GM10266 (cell line): ENCODE data around the gene GLRA1.

Experiments used
- DNase-seq: peaks from one replicate; pipeline ENCODE4 v3.0.0; 2012; ENCODE audit errors: extremely low spot score
- TF ChIP-seq, protein P1 (sequence below): IDR thresholded peaks from 2 replicates; pipeline ENCODE4 v1.5.1; 2012; ENCODE audit warnings: mild to moderate bottlenecking, low read depth; ENCODE audit not compliant: control insufficient read depth, insufficient read depth; ENCODE audit errors: missing control alignments

GLRA1 gene

DNA sequence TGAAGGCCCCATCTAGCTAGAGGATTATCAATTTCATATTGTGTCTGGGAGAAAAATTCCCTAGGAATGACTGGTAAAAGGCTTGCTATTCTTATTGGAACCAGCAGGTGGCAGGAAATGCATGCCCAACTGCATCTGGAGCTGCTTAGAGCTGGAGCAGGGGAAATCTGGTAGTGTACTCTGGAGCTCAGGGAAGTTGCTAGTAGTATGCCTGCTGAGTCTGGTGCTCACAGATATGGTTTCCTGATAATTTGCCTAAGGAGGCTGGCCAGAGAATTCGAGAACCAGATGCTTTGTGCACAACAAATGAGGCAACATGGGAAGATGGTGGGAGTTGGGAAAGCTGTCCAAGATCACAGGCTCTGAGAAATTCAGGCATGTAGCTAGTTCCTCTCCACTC lies 99.2 kb downstream of the GLRA1 start:
- TF ChIP-seq, protein P1, sequence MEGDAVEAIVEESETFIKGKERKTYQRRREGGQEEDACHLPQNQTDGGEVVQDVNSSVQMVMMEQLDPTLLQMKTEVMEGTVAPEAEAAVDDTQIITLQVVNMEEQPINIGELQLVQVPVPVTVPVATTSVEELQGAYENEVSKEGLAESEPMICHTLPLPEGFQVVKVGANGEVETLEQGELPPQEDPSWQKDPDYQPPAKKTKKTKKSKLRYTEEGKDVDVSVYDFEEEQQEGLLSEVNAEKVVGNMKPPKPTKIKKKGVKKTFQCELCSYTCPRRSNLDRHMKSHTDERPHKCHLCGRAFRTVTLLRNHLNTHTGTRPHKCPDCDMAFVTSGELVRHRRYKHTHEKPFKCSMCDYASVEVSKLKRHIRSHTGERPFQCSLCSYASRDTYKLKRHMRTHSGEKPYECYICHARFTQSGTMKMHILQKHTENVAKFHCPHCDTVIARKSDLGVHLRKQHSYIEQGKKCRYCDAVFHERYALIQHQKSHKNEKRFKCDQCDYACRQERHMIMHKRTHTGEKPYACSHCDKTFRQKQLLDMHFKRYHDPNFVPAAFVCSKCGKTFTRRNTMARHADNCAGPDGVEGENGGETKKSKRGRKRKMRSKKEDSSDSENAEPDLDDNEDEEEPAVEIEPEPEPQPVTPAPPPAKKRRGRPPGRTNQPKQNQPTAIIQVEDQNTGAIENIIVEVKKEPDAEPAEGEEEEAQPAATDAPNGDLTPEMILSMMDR: peak; percentile 85
- peak; percentile 47 for DNase-seq

DNA sequence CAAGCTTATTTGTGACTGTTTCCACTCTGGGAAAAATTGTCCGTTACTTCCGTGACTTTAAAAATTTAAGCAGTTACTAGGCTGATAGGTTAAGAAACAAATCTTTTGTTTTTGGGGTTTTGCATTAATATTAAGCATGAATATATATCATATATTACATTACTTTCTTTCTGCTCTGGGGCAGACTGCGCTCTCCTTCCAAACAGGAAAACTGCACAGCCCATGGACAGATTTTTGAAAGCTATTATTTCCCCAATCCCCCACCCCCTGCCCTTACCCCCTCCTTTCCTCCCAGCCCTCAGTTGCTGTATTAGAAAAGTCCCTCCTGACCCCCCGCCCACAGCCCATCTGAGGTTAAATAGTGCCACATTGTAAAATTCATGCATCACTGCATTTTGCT lies 102.5 kb downstream of the GLRA1 start:
- DNase-seq: no peak
- TF ChIP-seq, protein P1: no peak

DNA sequence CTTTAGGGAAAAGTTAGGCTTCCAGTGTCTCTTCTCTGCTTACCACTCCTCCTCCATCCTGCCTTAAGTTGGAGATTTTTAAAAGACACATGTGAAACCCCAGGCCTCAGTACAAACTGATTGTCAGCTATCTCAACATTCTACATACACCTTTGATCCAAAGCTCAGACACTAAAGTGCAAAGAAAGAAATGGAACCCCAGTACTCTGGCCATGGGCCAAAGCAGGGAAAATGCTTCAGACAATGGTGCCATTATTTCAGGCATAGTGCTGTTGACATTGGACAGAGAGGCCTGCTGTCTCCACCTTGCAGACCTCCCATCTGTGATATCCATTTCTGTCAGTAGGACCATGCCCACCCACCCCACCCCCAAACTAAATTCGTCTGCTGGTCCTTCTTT lies 103.7 kb downstream of the GLRA1 start:
- DNase-seq: no peak

DNA sequence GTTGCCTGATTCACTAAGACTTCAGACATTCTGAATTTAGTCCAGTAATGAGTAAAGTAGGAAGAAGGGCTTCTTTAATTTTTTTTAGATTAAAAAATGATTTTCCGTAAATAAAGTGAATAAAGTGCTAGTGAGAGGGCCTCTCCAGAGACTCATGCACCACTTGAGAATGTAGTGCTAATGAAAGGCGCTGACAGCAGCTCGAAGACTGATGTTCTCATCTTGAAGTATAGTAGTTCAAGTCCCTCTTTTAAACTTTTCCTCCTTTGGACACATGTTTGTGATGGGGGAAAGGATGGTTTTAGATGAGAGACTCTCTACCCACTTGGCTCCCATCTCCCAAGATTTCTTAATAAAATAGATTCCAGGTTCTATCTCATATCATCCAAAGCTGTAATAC lies 104.4 kb downstream of the GLRA1 start:
- TF ChIP-seq, protein P1: no peak
- no peak for DNase-seq

More for the DNA sequence above, 103.7 kb downstream of the GLRA1 start:
- TF ChIP-seq, protein P1: no peak

DNA sequence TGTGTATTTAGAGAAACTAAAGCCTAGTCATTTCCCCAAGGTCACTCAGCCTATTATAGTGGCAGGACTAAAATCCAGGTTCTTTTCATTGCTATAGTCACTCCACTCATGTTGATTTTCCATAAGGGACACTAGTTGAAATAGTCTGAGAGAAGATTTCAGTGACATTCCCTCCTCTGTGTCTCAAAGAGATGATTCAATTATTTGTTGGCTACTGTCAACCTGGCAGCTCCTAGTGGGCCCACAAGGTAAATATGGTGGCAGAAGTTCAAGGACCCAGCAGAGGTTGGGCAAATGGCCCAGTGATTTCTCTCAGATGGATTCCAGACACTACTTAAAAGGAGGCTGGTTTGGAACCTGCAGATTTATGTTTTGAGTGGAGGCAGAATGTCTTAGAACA lies 104.8 kb downstream of the GLRA1 start:
- TF ChIP-seq, protein P1: no peak
- no peak for DNase-seq

DNA sequence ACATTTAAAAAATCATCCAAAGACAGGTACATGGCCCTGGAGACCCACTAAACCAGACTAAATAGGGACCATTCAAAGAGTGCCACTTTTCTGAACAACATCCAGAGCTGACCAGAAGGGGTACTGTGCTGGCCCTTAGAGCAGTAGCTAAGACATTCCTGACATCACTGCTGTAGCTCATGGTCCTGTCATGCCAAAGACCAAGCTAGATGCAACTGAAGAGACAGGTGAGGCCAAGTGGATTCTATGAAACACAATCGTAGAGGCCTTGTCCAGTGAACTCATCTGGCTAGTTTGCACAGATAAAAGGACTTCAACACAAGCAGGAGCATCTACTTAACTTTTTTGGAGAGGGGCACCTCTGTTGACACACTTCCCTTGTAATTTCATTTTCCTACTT lies 109.6 kb downstream of the GLRA1 start:
- DNase-seq: no peak
- TF ChIP-seq, protein P1: no peak

DNA sequence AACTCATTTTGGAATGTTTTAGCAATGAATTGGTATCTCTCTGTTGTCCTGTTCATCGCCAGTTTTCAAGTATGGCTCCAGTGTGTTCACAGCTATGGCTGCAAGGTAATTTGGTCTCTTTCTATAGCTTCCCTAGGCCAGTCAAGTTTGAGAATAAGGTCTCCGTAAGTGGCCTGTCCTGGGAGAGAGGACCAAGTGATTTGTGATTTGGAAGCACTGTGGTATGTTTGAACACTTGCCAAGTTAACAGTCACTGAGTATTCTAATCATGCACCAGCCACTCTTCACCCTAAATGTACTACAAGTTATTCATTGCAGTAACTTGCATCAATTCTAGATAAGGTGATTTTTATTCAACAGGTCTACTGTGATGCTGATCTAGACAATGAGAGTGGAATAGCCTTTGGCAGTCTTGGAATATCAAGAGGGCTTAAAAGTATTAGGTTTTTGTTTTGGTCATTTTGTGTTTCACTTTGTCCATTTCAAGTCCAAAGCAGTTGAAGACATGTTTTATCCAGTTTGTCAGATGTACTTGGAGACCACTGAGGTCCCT lies 111.8 kb downstream of the GLRA1 start:
- no peak for DNase-seq
- TF ChIP-seq, protein P1: no peak
